Left renal pelvis (tissue), 4 donors: Measurements from ENCODE around the gene EHD1. TPM values are rescaled to one million over a fixed set of nuclear protein-coding genes. Genes with fewer than 3 reads are reported as not detected.

ENCODE experiments used
- DNase-seq, 4 donors: peaks; one replicate each; pipeline ENCODE4 v3.0.0-alpha.2; 2013; ENCODE audit warnings: low read depth in 4 of 4, low spot score in 3 of 4
- polyA plus RNA-seq, 4 donors: library from polyadenylated mRNA; unstranded; fragments of 120-200 nt; gene quantifications; one replicate each; pipeline ENCODE4 v1.2.1, GENCODE V29; 2013; ENCODE audit not compliant: insufficient read length in 4 of 4

EHD1 gene
- polyA plus RNA-seq, 4 donors = 48.7 to 68.8 (median 58.5) TPM

DNA sequence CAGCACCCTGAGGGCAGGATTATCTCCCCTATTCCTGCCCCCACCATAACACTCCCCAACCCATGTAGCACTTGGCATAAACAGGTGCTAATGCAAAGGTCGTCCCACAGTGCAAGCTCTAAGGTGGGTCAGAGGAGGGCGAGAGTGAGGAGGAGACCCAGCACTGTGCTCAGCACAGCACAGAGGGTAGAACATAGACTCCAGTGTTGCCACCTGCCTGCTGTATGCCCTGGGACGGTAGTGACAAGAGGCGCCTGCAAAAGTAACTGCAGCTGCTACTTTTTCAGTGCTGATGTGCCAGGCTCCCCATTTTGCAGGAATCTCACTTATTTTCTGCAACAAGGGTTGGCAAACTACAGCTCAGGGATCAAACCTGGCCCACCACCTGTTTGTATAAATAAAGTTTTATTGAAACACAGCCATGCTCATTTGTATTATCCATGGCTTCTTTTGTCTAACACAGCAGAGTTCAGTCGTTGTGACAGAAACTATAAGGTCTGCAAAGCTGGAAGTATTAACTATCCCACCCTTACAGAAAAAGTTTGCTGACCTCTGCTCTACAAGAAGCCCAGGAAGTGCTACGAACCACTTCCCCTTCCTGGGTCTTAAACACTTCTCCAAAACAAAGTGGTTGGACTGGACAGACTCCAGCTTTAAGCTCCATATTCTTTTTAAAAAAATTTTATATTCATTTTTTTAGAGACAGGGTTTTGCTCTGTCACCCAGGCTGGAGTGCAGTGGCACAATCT lies 17.0 kb downstream of the EHD1 start:
- no peak for DNase-seq

DNA sequence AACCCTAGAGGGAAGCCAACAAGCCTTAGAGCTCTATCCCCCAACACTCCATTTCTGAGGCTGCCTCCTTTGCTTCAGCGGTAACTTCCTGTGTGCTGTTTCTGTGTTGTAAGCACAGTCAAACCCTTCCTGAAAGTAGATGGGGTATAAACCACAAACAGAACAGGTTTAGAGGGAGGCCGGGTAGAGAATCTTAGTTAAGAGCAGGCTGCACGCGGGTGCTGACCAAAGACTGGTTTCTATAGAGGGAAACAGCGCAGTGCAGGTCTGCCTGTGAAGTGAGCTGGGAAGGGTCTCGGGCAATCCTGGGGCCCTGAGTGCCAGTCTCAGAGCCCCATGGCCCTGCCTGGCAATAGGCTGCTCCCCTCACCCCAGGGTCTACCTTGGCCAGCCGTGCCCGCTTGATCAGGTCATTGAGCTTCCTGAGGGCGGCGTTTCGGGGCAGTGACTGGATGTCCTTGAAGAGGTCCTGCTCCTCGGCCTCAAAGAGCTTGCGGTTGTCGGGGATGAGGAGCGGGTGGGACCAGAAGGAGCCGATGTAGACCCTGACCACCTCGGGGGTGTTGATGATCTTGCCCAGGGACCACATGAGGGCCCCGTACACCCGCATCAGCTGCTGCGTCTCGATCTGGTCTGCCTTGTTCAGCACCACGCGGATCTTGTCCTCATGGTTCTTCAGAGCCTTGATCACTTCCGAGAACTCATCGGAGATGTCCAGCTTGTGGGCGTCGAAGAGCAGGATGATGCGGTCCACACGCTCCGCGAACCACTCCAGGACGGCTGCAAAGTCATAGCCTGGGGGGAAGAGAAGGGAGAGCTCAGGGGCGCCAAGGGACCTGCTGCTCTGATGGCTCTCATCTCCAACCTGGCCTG lies 18.6 kb downstream of the EHD1 start:
- DNase-seq = no peak

DNA sequence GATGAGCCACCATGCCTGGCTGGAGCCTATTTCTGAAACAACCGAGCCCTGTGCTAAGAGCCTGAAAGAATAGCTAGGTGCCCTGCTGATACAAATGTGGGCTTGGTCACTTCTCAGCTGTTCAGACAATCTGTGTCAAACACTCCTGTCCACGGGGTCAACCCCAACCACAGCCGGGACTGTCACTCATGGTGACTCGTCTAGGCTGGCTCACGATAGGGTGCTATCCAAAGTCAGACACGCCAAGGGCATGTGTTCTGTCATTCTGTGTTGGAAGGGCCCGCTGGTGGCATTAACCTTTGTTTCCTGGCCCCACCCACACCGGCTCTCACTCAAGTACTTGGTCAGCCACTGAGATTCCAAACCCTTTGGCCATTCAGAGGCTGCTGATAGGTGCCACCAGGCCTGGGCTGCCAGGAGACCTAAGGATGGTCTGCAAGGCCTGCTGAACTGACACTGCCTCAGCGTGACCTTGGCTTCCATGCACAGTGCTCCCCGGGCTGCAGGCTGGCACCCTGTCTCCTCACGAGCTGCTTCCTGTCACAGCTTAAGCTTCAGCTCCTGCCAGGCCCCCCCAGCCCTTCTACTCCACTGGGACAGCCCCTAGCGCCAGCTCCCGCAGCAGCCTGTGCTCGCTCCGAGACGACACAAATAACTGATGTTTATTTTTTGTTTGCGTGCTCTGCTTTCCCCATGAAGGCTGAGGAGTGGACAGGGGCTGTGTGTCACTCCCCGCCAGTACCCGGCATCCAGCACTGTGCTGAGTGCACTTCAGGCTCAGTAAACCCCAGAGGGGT lies 19.8 kb downstream of the EHD1 start:
- DNase-seq = no peak

DNA sequence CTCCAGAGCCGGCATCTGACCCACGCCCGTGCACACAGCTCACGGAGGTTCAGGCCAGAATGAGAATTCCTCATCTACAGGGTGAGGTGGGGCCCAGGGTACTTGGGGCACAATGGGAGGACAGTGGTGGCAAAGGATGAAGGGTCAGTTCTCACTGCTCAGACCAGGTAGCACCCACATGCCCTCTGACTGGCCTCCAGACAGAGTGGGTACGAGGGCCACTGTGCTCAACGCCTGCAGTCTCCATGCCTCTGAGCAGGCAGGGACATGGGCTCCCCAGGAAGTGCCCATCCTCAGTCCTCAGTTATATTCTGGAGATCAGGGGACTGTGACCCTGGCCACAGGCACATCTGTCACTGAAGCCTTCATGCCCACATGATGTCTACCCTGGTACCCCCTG lies 20.9 kb downstream of the EHD1 start:
- DNase-seq = no peak

DNA sequence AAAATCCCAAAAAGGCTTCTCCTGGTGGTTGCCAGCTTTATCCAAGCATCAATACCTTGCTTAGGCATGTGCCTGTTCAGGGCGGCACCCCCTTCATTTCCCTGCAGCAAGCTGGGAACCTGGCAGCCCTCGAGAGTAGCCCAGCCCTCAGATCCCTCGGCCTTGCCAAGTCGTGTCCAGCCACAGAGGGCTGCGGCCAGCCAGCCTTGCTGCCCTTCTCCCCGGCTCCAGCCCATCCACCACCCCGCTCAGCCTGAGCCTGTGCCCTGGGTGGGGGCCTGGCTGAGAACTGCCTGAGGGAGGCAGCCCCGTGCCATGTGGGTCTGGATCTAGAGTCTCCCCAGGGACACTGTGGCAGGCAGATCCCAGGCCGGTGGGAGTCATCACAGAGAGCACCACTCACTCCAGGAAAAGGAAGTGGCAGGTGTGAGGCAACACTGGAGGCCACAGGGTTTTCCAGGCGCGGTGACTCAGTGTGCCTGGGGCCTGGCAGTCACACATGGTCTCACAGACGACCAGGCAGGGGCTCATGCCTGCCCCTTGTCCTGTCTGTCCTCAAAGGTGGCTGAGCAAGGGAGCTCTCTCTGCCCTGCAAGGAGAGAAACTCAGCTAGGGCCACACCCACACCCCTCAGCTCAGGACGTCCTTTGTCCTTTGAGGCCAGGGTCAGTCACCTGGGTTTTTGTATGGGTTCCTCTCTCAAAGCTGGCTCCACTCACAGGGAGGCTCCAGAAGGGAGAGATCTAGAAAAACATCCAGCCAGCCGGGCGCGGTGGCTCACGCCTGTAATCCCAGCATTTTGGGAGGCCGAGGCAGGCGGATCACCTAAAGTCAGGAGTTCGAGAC lies 21.8 kb downstream of the EHD1 start:
- no peak for DNase-seq

DNA sequence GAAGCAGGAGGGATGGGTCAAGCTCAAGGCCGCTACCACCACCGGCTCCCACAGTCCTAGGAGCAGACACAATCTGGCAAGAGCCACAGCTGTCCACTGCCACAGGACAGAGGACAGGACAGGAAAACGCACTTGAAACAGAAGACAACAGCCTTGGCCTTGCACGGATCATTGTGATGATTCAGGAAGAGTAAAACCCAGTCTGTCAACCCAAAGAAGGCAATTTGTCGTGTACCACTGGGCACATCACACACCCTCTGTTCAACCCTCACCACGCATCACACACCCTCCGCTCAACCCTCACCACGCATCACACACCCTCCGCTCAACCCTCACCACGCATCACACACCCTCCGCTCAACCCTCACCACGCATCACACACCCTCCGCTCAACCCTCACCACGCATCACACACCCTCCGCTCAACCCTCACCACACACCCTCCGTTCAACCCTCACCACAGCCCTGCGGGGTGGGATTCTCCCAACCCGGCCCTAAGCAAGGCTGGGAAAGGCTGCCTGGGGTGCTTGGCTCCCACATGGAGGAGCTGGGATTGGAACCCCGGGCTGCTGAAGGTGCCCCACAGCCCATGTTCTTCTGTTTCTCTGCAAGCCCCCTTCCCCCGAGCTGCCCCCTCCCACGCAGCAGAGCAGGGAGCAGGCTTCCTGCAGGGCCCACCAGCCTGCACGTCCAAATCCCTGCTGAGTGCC lies 22.7 kb downstream of the EHD1 start:
- DNase-seq = no peak

DNA sequence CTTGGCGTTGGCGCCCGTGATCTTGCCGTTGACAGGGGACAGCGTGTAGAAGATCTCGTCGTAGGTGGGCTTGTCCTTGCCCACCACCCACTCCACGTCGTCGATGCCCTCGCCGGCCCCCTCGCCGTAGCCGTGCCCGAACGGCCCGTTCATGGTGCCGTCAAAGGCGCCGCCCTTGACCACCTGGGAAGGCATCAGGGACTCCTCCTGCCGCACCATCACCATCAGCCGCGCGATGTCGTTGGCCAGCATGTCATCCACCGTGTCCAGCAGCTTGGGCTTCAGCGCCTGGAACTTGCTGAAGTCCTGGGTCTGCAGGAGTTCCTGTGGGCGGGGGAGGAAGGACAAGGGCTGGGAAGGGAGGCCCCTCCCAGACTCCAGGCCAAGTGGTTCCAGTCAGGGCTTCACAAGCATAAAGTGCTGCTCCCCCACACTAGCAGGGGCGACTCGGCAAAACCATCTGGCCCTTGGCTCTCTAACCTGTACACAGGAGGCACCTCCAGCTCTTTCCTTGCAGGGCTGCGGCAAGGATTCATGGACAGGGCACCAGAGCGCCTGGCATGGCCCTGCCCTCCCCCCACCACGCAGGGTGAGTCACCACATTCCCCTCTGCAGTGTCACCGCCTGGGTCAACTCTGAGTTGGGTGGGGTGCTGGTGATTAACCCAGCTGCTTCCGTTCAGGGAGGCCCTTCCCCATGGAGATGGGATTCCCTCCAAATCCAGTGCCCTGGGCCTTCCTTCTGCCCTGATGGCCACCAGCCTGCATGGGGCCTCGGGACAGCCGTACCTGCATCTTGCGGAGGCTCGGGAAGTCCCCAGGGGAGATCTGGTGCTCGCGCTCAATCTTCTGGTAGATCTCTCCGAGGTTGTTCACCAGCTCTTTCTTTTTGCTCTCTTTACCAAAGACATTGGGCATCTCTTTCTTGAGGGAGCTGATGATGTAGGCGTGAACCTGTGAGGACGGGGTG lies 23.6 kb downstream of the EHD1 start:
- DNase-seq = no peak

DNA sequence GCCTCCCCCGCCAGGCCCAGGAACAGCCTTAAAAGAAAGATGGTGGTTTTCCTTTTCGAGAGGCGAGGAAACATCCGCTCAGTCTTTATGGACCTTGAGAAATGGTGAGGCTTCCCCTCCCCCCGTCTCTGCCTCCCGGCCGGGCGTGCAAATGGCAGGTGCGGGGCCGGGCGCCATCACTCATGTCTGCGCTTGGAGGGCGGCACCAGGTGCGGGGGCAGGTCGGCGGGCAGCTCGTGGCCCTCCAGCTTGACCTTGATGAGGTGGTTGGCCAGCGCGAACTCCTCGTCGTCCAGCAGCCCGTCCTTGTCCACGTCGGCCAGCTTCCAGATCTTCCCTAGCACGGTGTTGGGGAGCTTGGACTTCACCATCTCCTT lies 24.3 kb downstream of the EHD1 start:
- no peak for DNase-seq

DNA sequence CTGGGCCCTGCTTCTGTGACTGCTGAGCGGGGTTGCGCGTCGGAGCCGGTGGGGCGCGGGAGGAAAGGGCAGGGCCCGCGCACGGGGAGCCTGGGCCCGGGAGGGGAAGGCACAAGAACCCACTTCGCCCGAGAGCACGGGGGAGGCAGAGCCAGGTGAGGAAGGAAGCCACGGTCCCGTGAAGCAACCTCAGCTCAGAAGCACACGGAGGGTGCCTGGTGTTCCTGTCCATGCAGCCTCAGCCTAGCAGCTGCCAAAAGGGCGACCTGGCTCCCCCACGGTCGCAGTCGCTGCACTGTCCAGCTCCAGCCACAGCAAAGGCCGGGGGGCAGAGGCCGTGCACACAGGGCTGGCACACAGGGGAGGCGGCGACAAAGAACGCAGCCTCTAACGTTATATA lies 24.7 kb downstream of the EHD1 start:
- no peak for DNase-seq

DNA sequence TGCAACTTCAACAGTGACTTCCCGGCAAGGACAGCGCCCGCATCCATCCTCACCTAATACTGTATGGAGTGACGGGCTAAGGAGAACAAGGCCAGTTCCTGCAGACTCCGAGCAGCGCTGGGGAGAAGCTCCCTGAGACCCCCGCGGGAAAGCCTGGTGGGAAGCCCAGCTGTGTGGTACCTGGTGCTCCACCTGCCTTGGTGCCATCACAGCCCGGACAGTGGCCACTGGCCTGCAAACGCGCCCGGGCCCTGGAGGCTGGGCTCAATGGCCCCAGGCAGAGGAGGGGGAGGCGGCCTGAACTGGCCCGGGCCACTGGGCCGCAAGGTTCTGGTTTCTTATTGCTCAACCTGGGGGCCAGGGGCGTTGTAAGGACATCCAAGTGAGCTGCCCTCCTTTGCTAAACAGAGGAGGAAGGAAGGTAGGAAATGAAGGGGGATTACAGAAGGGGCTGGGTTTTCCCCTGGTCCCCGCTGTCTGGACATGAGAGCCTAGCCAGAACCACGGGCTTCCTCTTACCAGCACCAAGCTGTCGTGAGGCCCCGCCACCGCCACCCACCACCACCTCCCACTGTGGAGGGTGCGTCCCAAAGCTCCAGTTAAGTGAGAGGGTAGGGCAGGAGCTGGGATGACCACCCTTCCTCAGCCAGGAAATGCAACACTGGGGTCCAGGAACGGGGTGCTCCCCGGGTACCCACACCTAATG lies 25.5 kb downstream of the EHD1 start:
- no peak for DNase-seq

DNA sequence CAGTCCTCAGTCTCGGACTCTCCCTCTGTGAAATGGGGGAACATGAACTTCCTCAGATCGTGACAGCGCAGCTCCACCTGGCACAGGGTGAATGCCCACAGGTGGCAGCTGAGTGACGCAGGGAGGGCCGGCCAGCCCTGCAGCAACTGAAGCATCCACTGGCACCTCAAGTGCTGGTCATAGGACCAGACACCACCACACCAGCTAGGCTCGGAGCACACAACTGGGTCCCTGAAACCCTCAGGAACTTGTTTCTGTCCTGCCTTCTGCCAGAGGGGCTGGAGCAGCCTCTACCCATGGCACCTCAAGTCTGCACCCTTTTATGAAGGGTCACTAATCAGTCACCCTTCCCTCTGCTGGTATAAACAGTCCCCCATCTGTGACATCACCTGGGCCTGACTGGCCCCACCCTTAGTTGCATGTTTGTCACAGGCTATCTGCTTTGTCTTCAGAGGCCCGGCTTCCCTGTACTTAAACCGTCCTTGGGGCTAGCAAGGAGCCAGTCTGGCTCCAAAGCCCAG lies 26.5 kb downstream of the EHD1 start:
- DNase-seq = no peak

DNA sequence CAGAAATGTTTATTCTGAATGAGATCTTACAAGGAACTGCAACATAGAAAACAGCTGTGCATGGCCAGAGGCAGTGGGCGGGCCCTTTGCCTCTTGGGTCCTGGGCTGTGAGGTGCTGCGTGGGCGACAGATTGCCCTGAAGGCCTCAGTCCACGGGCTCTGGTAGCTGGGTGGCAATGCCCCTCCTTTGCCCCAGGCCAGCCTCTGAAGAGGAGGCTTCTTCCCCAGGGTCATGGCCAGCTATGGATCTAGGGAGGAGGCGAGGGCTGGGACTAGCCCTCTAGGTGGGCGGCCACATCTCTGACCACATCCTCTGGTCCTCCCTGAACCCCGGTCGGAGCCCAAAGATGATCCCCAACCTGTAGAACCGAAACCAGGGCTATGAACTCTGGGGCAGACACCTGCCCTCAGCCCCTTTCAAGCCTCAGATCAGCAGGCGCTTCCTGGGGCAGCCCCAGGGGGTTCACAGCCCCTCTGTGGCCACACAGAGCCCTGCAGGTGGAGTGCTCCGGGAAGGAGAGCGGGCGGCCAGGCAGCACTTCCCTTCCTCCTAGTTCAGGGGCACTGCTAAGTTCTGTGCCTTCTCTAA lies 27.3 kb downstream of the EHD1 start:
- DNase-seq = no peak

DNA sequence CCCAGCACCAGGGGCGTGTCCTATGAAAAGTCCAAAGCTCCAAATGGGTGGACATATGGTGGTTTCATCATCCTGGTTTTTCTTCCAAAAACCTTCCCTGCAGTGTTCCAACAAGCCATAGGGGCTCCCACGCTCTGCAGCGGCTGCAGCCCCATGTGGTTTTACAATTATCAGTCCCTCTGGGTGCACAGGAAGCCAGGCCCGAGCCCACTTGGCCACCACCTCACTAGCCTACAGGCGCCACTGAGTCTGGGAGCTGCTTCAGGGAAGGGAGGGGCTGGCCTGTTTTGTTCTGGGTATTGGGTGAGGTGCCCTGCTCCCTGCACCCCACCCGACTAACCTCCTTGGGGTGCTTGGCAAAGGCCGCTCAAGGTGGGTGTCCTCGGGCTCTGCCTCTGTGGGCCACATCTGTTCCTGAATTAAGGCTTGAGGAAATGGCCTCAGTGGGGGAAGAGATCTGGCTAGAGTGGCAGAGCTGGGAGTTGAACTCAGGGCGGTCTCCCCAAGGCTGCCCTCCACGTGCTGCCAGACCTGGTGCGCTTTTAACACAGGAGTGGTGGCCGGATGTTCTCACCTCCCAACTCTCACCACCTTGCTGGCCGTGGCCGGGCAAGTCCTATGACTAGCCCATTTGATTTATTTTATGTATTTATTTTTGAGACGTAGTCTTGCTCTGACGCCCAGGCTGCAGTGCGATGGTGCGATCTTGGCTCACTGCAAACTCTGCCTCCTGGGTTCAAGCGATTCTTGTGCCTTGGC lies 28.6 kb downstream of the EHD1 start:
- DNase-seq = no peak

DNA sequence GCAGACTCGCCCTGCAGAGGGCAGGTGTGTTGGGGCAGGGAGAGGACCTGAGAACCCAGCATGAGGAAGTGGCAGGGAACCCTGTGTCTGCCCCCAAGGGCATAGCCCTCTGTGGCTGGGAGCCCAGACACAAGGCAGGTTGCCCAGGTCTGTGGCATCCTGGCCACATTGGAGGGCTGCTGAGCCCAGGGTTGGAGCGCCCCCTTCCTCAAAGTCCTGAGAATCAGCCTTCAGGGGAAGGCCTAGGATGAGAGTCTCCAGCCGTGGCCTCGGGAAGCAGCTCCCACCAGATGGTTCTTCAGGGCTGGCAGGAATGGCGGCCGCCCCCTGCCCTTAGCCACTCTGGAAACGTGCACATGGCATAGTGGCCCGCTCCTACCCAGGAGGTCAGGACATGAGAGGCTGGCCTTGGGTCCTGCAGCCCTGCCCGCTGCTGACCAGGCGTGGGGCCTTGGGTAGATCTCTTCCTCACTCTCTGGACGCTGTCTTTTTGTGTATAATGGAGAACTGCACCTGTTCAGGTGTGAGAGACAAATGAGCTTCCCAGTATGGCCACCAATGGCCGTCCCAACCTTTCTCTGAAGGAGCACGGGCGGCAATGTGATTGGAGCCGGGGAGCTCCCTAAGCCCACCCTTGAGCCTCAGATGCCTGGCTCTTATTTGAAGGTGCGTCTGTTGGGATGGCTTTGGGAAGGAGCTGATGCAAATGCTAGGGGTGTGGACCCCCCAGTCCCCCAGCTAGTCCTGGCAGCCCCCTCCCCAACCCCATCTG lies 29.4 kb downstream of the EHD1 start:
- DNase-seq = no peak

DNA sequence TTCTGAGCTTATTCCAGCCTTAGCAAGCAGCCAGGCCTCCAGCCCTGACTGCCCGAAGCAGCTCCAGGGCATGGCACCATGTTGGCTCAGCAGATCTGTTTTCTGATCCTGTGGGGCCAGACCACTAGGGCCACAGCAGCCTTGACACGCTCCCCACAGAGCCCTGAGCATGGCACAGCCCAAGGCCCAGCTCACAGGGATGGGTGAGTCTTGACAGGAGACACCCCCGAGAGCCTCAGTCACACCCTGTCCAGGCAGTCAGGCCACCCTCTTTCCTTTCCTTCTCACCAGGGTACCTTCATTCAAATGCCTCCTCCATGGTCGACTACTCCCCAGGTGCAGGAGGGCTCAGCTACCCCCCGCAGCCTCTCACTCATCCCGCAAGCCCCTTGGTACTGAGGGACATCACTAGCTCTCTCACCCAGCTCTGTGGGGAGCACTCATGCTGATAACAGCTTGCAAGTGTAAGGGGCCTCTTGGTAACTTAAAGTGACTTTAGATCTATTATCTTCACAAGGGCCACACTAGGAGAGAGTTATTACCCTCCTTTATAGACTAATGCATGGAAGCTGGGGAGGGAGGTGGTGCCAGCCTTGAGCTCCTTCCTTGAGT lies 30.1 kb downstream of the EHD1 start:
- no peak for DNase-seq
